GM12878 (cell line): ENCODE results near the gene ATP13A5. TPM values are rescaled to one million over a fixed set of nuclear protein-coding genes. Genes with fewer than 3 reads are reported as not detected.

Experiments used
- ATAC-seq: fragments of 200-7000 bp; cut with Tn5 transposase; 3 replicates; pipeline ENCODE4 v1.9.1; 2020; ENCODE audit warnings: mild to moderate bottlenecking, moderate library complexity
- BruUV-seq: library from RNA; stranded (reverse); fragments of 400-500 nt; replicated peaks from 2 replicates; lab custom pipeline; 2021; lab: Mats Ljungman, UMichigan
- CTCF ChIA-PET: fragments of 300-600 bp; sonication (Branson Sonifier 250); formaldehyde crosslinking; extraction: SDS; loops from one replicate; lab custom pipeline; 2021; ENCODE audit warnings: inconsistent platforms; lab: Yijun Ruan, JAX
- POLR2A ChIA-PET: fragments of 350-600 bp; formaldehyde crosslinking; extraction: SDS; loops from one replicate; lab custom pipeline; 2021; ENCODE audit warnings: inconsistent platforms; lab: Charles Lee
- RAD21 ChIA-PET: fragments of 300-600 bp; sonication (Branson Sonifier 250); formaldehyde crosslinking; loops from one replicate; lab custom pipeline; 2023; ENCODE audit warnings: antibody characterized with exemption; ENCODE audit not compliant: unreplicated experiment; lab: Charles Lee
- SMC1A ChIA-PET: fragments of 300-600 bp; sonication (Branson Sonifier 250); formaldehyde crosslinking; loops from one replicate; lab custom pipeline; 2023; ENCODE audit not compliant: unreplicated experiment, uncharacterized antibody; lab: Charles Lee
- DNase-seq: peaks from one replicate; pipeline ENCODE4 v3.0.0-alpha.2; 2011; ENCODE audit warnings: low read depth, low spot score
- FAIRE-seq: peaks from 3 replicates; lab custom pipeline; 2011; peaks lifted over from hg19 to GRCh38; lab: Jason Lieb, UNC
- H2AFZ ChIP-seq: 2 replicates; pipeline ENCODE4 v1.6.0; 2011; ENCODE audit warnings: low read depth, low read length, control low read depth; ENCODE audit not compliant: control insufficient read depth
- H3K27ac ChIP-seq: 2 replicates; pipeline ENCODE4 v1.5.1; 2011; ENCODE audit warnings: control low read depth; ENCODE audit not compliant: control insufficient read depth, insufficient read depth
- H3K27me3 ChIP-seq, 2 experiments: replicated peaks in 1 of 2; 2 replicates each; pipeline versions ENCODE4 v1.6.0 to v1.6.1; 2011; ENCODE audit warnings: low read length in 1 of 2; ENCODE audit not compliant: control insufficient read depth in 2 of 2, insufficient read depth in 2 of 2
- H3K36me3 ChIP-seq, 2 experiments: 2 replicates each; pipeline ENCODE4 v1.5.1; 2011; ENCODE audit warnings: low read length in 1 of 2; ENCODE audit not compliant: control insufficient read depth in 2 of 2, insufficient read depth in 2 of 2
- H3K4me1 ChIP-seq: 2 replicates; pipeline ENCODE4 v1.6.1; 2011; ENCODE audit warnings: mild to moderate bottlenecking, low read length, moderate library complexity, mixed read lengths; ENCODE audit not compliant: control insufficient read depth, insufficient read depth
- H3K4me2 ChIP-seq: 2 replicates; pipeline ENCODE4 v1.6.0; 2011; ENCODE audit warnings: control low read depth; ENCODE audit not compliant: control insufficient read depth, insufficient read depth
- H3K4me3 ChIP-seq: fragments of 200-600 bp; sonication (generic); 2 replicates; pipeline ENCODE4 v1.5.1; 2016
- H3K79me2 ChIP-seq: 2 replicates; pipeline ENCODE4 v1.6.0; 2011; ENCODE audit warnings: low read length; ENCODE audit not compliant: control insufficient read depth, insufficient read depth
- H3K9ac ChIP-seq: 2 replicates; pipeline ENCODE4 v1.8.0; 2011; ENCODE audit warnings: low read length, control low read depth, mixed read lengths; ENCODE audit not compliant: control insufficient read depth, insufficient read depth
- H3K9me3 ChIP-seq: replicated peaks from 3 replicates; pipeline ENCODE4 v1.5.1; 2011; ENCODE audit warnings: mild to moderate bottlenecking, low read length; ENCODE audit not compliant: control insufficient read depth, insufficient read depth
- H4K20me1 ChIP-seq: 2 replicates; pipeline ENCODE4 v1.6.0; 2011; ENCODE audit not compliant: control insufficient read depth, insufficient read depth
- BACH1 ChIP-seq: fragments of 450-650 bp; IDR thresholded peaks from 2 replicates; pipeline ENCODE4 v1.6.1; 2017; ENCODE audit warnings: mild to moderate bottlenecking, borderline replicate concordance
- CHD4 ChIP-seq: fragments of 200-600 bp; sonication (generic); IDR thresholded peaks from 2 replicates; pipeline ENCODE4 v1.6.1; 2016; ENCODE audit warnings: mild to moderate bottlenecking
- EED ChIP-seq: sonication (generic); IDR thresholded peaks from 2 replicates; pipeline ENCODE4 v1.6.1; 2016; ENCODE audit warnings: antibody characterized with exemption, low read depth
- HDAC2 ChIP-seq: fragments of 200-600 bp; sonication (generic); IDR thresholded peaks from 2 replicates; pipeline ENCODE4 v1.6.1; 2017
- NFIC ChIP-seq: IDR thresholded peaks from 2 replicates; pipeline ENCODE4 v1.6.1; 2012; ENCODE audit warnings: low read depth, mild to moderate bottlenecking, inconsistent platforms, low read length, moderate library complexity
- RCOR1 ChIP-seq: conservative IDR thresholded peaks from 2 replicates; pipeline ENCODE4 v1.6.1; 2012; ENCODE audit warnings: low read depth, low read length, improper control_type of control experiment
- YBX1 ChIP-seq: fragments of 450-650 bp; IDR thresholded peaks from 2 replicates; pipeline ENCODE4 v1.6.1; 2016; ENCODE audit warnings: antibody characterized with exemption
- ZNF217 ChIP-seq: fragments of 450-650 bp; IDR thresholded peaks from 2 replicates; pipeline ENCODE4 v1.6.1; 2017; ENCODE audit warnings: antibody characterized with exemption, mild to moderate bottlenecking
- ZZZ3 ChIP-seq: IDR thresholded peaks from 2 replicates; pipeline ENCODE4 v1.6.1; 2011; ENCODE audit warnings: low read depth; ENCODE audit not compliant: control insufficient read depth, insufficient read length
- WGBS: methylation state at CpG from one replicate; pipeline ENCODE4 v1.1.6; 2016; ENCODE audit warnings: low lambda C conversion rate; ENCODE audit not compliant: insufficient replicate concordance, insufficient coverage; ENCODE audit errors: missing lambda C conversion rate; 5-methylcytosine and 5-hydroxymethylcytosine counted together
- in situ Hi-C: fragments of 300-500 bp; cut with MboI; formaldehyde crosslinking; loops from 9 replicates; pipeline ENCODE4 v1.14.3; 2018; ENCODE audit warnings: mixed read lengths
- intact Hi-C: fragments of 100-400 bp; cut with micrococcal nuclease; formaldehyde crosslinking; loops from one replicate; pipeline ENCODE4 v1.14.2; 2022; ENCODE audit not compliant: unreplicated experiment
- polyA plus RNA-seq, 11 experiments: library from polyadenylated mRNA; depleted of rRNA in 4 of 11; unstranded in 6 of 11; stranded (reverse) in 5 of 11; fragments of >200 nt; fragmentation: Nextera tagmentation in 4 of 11; fragmentation: Illumina TruSeq in 1 of 11; extraction: Ambion mirVana in 4 of 11; extraction: Trizol in 1 of 11; gene quantifications; 1 replicate in 1 of 11; 2 replicates in 10 of 11; pipeline versions ENCODE4 v1.2.1 to v1.2.3, GENCODE V29; 2011 to 2016; ENCODE audit warnings: inconsistent platforms in 2 of 11, missing spikeins in 2 of 11, low read depth in 1 of 11
- total RNA-seq, 4 experiments: library from RNA; depleted of rRNA in 3 of 4; stranded (reverse); fragments of >200 nt in 3 of 4; fragmentation: Illumina TruSeq in 1 of 4; extraction: Trizol in 1 of 4; gene quantifications; 2 replicates each; pipeline versions ENCODE4 v1.2.1 to v1.2.3, GENCODE V29; 2013 to 2021
- TF ChIP-seq, protein P1 (sequence below): IDR thresholded peaks from 2 replicates; pipeline ENCODE4 v1.6.1; 2012; ENCODE audit warnings: low read depth, low read length, improper control_type of control experiment
- TF ChIP-seq, protein P2 (sequence below): fragments of 450-650 bp; IDR thresholded peaks from 2 replicates; pipeline ENCODE4 v1.6.1; 2017; ENCODE audit warnings: mild to moderate bottlenecking, moderate library complexity

Gene ATP13A5
- total and polyA plus RNA-seq, 10 of the 15 experiments (the other 5 are each of a cell fraction or from before 2014, with no cell fraction given), result not detected

DNA sequence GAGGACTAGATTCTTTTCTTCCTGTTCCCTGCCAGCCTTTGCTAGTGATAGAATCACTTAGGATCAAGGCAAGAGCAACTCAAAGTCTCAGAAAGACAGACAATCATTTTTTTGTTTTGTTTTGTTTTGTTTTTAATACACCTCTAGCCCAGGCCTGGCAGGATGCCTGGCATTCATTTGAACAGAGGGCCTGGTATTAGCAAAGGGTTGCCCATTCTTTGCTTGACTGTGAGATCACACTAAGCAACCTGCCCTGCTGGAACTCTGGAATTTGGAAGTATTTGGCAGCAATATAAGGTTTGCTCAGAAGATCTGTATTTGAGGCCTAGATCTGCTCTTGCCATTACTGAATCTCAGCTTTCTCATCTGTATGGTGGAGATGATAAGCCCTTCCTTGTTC is 21.8 kb upstream of the ATP13A5 start:
- Histone ChIP-seq H3K9me3 (no peaks in the 10 kb centered on the region), H3K36me3 (no peaks in the 10 kb centered on the region), H3K4me2 (no peak overlapping the region), H3K9ac (no peak overlapping the region), H3K4me1 (no peaks in the 10 kb centered on the region), H3K27ac (no peak overlapping the region), H3K27me3 (no peaks in the 10 kb centered on the region), H4K20me1 (no peaks in the 10 kb centered on the region), H2AFZ (no peak overlapping the region), H3K4me3 (no peak overlapping the region), H3K79me2 (no peaks in the 10 kb centered on the region)
- ChIA-PET POLR2A (no interaction called here), CTCF (no interaction called here), SMC1A (no interaction called here), RAD21 (no interaction called here)
- TF ChIP-seq ZZZ3, result no peak
- intact Hi-C loops (no loop called here), in situ Hi-C loops (no loop called here)
- no TSS peak for BruUV-seq
- ATAC-seq (no peak), DNase-seq (no peak), FAIRE-seq (no peak)

DNA sequence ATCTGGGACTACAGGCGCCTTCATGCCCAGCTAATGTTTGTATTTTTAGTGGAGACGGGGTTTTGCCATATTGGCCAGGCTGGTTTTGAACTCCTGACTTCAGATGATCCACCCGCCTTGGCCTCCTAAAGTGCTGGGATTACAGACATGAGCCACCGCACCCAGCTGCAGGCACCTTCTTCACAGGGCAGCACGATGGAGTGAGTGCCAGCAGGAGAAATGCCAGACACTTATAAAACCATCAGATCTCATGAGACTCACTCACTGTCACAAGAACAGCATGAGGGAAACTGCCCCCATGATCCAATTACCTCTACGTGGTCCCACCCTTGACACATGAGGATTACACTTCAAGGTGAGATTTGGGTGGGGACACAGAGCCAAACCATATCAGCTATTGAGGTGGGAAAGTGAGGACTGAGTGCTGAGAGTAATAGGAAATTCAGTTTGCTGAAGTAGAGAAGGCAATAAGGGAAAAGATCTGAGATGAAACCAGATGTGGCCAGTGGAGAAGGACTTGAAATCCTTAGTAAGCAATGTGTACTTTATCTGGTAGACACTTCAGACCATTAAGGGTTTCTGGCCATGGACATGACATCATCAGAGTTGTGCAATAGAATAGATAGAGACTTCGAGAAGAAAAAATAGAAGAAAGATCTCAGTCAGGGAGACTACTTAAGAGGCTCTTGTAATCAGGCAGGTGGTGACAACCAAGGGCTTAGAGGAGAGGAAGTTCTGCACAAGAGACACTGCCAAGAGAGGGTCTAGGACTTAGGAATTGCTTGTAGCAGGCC is 18.1 kb upstream of the ATP13A5 start:
- Histone ChIP-seq H3K27me3 (no peaks in the 10 kb centered on the region), H3K79me2 (no peaks in the 10 kb centered on the region), H3K9ac (no peak overlapping the region), H3K4me3 (no peak overlapping the region), H3K9me3 (no peaks in the 10 kb centered on the region), H2AFZ (no peak overlapping the region), H3K36me3 (no peaks in the 10 kb centered on the region), H4K20me1 (no peaks in the 10 kb centered on the region), H3K4me2 (no peak overlapping the region), H3K27ac (no peak overlapping the region), H3K4me1 (no peaks in the 10 kb centered on the region)
- FAIRE-seq, result no peak
- no peak for DNase-seq
- ATAC-seq, result no peak
- 22% methylated on average over 7 of the region's 7 CpGs for WGBS
- ChIA-PET POLR2A (no interaction called here), SMC1A (no interaction called here), CTCF (no interaction called here), RAD21 (no interaction called here)
- intact Hi-C loops (no loop called here), in situ Hi-C loops (no loop called here)
- BruUV-seq, result no TSS peak
- TF ChIP-seq HDAC2 (no peak), ZNF217 (no peak), ZZZ3 (no peak), CHD4 (no peak), EED (no peak), BACH1 (no peak), YBX1 (no peak), NFIC (no peak), RCOR1 (no peak)
- TF ChIP-seq, protein P1, sequence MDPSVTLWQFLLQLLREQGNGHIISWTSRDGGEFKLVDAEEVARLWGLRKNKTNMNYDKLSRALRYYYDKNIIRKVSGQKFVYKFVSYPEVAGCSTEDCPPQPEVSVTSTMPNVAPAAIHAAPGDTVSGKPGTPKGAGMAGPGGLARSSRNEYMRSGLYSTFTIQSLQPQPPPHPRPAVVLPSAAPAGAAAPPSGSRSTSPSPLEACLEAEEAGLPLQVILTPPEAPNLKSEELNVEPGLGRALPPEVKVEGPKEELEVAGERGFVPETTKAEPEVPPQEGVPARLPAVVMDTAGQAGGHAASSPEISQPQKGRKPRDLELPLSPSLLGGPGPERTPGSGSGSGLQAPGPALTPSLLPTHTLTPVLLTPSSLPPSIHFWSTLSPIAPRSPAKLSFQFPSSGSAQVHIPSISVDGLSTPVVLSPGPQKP, result no peak
- TF ChIP-seq, protein P2, sequence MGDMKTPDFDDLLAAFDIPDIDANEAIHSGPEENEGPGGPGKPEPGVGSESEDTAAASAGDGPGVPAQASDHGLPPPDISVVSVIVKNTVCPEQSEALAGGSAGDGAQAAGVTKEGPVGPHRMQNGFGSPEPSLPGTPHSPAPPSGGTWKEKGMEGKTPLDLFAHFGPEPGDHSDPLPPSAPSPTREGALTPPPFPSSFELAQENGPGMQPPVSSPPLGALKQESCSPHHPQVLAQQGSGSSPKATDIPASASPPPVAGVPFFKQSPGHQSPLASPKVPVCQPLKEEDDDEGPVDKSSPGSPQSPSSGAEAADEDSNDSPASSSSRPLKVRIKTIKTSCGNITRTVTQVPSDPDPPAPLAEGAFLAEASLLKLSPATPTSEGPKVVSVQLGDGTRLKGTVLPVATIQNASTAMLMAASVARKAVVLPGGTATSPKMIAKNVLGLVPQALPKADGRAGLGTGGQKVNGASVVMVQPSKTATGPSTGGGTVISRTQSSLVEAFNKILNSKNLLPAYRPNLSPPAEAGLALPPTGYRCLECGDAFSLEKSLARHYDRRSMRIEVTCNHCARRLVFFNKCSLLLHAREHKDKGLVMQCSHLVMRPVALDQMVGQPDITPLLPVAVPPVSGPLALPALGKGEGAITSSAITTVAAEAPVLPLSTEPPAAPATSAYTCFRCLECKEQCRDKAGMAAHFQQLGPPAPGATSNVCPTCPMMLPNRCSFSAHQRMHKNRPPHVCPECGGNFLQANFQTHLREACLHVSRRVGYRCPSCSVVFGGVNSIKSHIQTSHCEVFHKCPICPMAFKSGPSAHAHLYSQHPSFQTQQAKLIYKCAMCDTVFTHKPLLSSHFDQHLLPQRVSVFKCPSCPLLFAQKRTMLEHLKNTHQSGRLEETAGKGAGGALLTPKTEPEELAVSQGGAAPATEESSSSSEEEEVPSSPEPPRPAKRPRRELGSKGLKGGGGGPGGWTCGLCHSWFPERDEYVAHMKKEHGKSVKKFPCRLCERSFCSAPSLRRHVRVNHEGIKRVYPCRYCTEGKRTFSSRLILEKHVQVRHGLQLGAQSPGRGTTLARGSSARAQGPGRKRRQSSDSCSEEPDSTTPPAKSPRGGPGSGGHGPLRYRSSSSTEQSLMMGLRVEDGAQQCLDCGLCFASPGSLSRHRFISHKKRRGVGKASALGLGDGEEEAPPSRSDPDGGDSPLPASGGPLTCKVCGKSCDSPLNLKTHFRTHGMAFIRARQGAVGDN, result no peak
